Mammary epithelial cell (primary cell): ENCODE results near the gene EVL.

Experiments used
- EZH2 ChIP-seq: IDR thresholded peaks from 2 replicates; pipeline ENCODE4 v1.6.1; 2012; ENCODE audit warnings: low read length, inconsistent platforms, borderline replicate concordance
- TF ChIP-seq, protein P1 (sequence below), 2 donors: IDR thresholded peaks in 1 of 2; conservative IDR thresholded peaks in 1 of 2; 2 replicates each; pipeline ENCODE4 v1.5.1; 2011 to 2012; ENCODE audit warnings: inconsistent platforms in 2 of 2, low read length in 2 of 2, mild to moderate bottlenecking in 2 of 2, control low read depth in 1 of 2, low read depth in 1 of 2; ENCODE audit not compliant: insufficient read depth in 1 of 2; ENCODE audit errors: extremely low read depth in 1 of 2

DNA sequence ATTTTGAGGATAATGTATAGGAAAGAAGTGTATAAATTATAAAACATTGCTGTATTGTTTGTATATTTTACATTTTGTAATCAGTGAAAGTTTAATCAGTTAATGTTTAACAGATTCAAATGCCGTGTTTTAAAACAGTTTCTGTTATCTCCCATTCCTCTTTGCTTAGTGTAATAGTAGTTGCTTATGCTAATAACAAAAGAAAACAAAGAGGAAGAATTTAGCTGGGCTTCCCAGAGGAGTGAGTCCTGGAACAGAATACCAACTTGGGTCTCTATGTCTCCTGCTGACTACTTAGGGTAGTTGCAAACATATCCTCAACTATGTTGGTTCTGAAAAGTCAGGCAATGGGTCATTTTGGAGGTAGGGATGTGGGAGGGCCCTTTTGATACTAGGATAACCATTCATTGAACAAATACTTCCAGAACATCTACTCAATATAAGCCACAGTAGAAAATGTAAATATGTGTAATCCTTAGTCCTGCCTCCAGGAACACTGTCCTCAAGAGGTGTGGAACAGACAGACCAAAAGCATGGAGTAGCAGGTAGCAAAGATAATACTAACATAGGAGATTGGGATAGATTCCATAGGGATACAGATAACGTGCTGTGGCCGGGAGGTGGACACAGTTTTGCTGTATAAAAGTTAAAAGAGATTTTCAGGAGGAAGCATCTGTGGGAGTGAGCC lies 36.1 kb upstream of the EVL start:
- TF ChIP-seq EZH2, result no peak
- TF ChIP-seq, protein P1, sequence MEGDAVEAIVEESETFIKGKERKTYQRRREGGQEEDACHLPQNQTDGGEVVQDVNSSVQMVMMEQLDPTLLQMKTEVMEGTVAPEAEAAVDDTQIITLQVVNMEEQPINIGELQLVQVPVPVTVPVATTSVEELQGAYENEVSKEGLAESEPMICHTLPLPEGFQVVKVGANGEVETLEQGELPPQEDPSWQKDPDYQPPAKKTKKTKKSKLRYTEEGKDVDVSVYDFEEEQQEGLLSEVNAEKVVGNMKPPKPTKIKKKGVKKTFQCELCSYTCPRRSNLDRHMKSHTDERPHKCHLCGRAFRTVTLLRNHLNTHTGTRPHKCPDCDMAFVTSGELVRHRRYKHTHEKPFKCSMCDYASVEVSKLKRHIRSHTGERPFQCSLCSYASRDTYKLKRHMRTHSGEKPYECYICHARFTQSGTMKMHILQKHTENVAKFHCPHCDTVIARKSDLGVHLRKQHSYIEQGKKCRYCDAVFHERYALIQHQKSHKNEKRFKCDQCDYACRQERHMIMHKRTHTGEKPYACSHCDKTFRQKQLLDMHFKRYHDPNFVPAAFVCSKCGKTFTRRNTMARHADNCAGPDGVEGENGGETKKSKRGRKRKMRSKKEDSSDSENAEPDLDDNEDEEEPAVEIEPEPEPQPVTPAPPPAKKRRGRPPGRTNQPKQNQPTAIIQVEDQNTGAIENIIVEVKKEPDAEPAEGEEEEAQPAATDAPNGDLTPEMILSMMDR (conservative IDR thresholded peaks at IDR 0.05 in 1 of 2, IDR thresholded peaks at IDR 0.05 in 1 of 2; ENCODE audit: extremely low read depth in 1 of 2, insufficient read depth in 1 of 2, low read depth in 1 of 2, low read length in 2 of 2), result peak in 1 of 2 donors; percentile 10
